ENCODE measurements around the gene MDM1.

Gene MDM1

GRCh38 chr12:68271346-68271745 lies 60.8 kb downstream of the MDM1 start:
- DNase-seq (ENCODE audit: low spot score), result no peak

- DNase-seq (ENCODE audit: low spot score), result no peak
Measured at GRCh38 chr12:68270358-68270757, 61.8 kb downstream of the MDM1 start.

DNA sequence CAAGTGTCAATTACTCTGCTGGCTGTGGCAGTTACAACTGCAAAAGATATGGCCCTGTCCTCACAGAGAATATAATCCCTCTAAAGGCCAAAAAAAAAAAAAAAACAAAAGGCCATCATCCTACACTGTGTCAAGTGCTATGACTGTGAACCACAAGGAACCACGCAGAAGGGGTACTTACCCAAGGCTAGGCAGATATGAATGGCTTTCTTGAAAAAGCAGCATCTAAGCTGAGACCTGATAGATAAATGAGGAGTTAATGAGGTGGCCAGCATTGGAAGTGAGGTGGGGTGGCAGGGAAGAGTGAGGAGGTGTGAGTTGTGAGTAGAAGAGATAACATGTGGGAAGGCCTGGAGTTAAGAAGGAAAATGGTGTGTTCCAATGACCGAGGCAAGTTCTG lies 62.4 kb downstream of the MDM1 start:
- DNase-seq (ENCODE audit: low spot score), result no peak

DNA sequence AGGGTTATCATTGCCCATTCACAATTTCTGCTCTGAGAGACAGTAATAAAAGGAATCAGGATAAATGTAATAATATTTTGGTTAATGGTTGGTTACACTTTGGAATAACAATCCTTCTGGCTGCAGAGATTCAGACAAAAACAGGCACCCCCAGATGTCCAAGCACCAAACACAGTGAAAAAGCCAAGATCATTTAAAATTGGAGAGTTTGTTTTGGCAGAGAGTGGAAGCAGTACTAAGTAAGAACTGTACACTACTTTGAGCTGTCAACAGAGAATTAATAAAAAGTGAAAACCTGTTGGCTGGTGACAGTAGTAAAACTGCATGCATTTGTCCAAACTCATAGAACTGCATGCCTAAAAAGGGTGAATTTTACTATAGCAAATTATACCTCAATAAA lies 63.2 kb downstream of the MDM1 start:
- no peak for DNase-seq (ENCODE audit: low spot score)

DNA sequence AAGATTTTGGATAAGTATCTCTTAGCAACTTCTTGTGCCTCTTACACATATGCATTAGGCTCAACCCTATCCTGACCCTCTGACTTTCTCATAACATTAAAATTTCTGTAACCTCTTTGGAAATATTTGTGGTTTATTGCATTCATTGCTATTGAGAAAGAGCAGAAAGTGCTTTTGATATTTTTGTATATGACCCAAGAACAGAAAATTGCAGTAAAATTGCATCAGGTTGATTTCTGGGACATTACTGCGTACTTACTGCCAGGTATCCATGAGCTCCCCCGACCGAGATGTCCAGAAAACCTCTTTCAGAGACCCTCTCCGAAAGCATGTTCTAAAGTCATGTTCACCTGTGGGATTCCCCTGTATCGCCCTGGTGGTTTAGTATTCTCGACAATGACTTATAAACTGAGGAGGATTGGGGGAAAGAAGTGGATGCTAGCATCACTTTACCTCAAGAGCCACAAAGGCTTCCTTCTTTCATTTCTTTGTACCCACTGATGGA lies 64.2 kb downstream of the MDM1 start:
- no peak for DNase-seq (ENCODE audit: low spot score)

GRCh38 chr12:68264857-68265256 lies 67.3 kb downstream of the MDM1 start:
- no peak for DNase-seq (ENCODE audit: low spot score)

- DNase-seq (ENCODE audit: low spot score), result no peak
Measured at GRCh38 chr12:68264158-68264855, 67.9 kb downstream of the MDM1 start.

DNA sequence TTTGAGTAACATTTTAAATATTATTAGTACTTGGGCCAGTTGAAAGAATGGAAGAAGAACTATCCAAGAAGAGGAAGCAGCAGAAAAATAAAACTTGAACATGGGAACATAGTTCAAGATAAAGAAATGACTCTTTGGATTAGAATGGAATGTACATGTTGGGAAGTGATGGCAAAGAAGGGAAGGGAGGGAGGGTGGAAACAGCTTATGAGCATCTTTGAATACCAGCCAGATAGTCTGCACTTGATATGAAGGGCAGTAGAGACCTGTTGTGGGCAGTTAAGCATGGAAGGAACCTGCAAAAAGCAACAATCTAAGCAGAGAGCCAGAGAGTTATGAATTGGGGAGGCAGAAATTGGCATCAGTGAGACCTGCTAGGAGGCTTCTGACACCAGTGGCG lies 68.8 kb downstream of the MDM1 start:
- no peak for DNase-seq (ENCODE audit: low spot score)

- DNase-seq (ENCODE audit: low spot score), result no peak
Measured at GRCh38 chr12:68261896-68262295, 70.3 kb downstream of the MDM1 start.

DNA sequence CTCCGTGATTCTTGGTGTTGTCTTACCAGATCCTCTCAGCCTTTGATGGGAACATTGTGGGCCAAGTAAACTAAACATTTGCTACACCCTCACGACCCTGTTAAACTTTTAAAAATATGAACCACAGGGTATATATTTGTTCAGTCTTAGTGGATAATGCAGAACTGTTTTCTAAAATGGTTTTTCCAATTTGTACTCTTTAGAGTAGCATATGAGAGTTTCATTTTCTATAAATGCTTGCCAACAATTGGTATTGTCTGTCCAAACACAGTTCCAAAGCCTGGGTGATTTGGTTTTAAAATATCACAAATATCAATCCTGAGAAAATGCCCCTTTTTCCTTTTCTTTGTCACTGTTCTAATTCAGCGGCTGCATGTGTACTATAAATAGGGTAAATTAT lies 72.0 kb downstream of the MDM1 start:
- no peak for DNase-seq (ENCODE audit: low spot score)

DNA sequence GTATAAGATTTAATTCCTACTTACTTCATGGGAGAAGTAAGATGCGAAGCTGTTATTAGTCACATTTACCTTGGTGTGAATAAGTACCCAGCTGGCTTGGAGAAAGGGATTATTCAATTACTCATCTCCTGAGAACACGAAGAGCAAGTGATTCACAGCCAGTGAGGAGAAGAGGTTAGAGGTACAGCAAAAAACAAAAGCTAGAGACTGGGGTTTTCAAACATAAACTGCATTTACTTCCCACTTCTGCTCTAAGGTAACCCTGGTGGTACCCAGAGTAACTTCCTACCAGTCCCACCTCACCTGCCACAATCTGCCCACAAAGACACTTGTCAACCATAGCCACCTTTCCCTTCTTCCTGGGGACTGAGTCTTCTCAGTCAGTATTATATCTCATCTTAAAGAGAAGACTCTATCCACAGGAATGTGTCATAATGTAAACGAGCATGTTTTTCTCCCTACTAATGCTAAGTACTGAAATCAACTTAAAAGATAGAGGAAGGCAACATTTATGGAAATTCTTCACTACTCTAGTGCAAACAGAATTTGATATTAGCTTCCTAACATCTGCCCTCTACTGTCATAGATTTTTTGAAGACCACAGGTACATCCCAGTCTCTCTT lies 72.7 kb downstream of the MDM1 start:
- no peak for DNase-seq (ENCODE audit: low spot score)

GRCh38 chr12:68253504-68253903 lies 78.7 kb downstream of the MDM1 start, which contains the start of gene IL22:
TSS of gene IL22 (minus strand) at chr12:68253604. CDS start at chr12:68253448, 156 bp downstream.
- DNase-seq (ENCODE audit: low spot score), result no peak

- no peak for DNase-seq (ENCODE audit: low spot score)
Measured at GRCh38 chr12:68252077-68252476, 80.1 kb downstream of the MDM1 start.

- no peak for DNase-seq (ENCODE audit: low spot score)
Measured at GRCh38 chr12:68250454-68250853, 81.7 kb downstream of the MDM1 start.

- no peak for DNase-seq (ENCODE audit: low spot score)
Measured at GRCh38 chr12:68247785-68248184, 84.4 kb downstream of the MDM1 start.

- no peak for DNase-seq (ENCODE audit: low spot score)
Measured at GRCh38 chr12:68246350-68246749, 85.8 kb downstream of the MDM1 start.

DNA sequence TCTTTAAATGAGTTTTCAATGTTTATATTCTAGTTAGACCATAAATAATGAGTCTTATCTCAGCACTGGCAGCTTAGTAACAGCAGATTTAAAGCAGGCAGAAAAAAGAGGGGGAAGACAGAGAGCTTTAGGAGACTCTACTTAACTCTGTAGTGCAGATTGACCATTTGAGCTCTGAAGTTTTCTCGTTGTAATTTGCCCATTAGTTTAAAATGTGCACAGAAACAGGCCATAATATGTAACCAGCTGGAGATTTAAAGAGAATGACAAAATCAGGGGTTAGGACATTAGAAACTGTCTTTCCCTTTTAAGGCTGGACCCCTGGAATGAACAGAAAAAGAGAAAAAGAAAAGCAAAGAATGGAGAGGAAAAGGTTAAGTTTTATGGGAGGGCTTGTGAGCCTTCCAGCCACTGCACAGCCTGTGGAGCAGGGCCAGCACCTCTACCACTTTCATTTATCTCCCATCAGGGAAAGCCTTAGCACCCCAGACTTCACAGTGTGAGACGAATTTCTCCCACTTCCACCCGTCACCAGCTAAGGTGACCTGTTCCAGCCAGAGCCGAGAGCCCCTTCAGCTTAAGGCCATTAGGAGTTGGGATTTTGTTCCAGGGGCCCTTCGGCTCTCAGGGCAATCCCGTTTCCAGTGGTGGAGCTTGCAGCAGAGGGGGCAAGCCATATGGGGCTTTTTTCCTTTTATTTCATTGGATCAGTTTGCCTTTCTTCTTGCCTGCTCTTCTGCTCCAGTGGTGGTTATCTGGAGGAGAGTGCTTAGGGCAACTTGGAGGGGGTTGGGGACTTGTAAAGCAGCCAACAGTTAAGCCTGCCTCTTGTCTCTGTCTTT lies 86.8 kb downstream of the MDM1 start:
- DNase-seq (ENCODE audit: low spot score), result no peak

All from iPS-NIHi11 (cell line).